Measurements from ENCODE around the gene TRPV3.

Gene TRPV3

GRCh38 chr17:3573246-3574100, 15.9 kb upstream of the TRPV3 start:
- Histone ChIP-seq H3K79me2 (ENCODE audit: low read length) (no peaks in the 10 kb centered on the region), H3K4me3 (ENCODE audit: low read length) (no peak overlapping the region), H4K20me1 (ENCODE audit: insufficient read depth, low read length) (no peaks in the 10 kb centered on the region), H3K4me1 (ENCODE audit: low read length) (no peaks in the 10 kb centered on the region), H3K9ac (ENCODE audit: low read length) (no peak overlapping the region), H3K27me3 (ENCODE audit: low read depth, low read length) (no peaks in the 10 kb centered on the region), H3K9me3 (ENCODE audit: insufficient read depth, low read length) (no peaks in the 10 kb centered on the region), H3K27ac (ENCODE audit: low read length) (no peak overlapping the region), H2AFZ (ENCODE audit: low read depth, low read length) (no peak overlapping the region), H3K4me2 (ENCODE audit: low read length) (no peak overlapping the region), H3K36me3 (replicated peaks; ENCODE audit: low read depth, low read length) (no peaks in the 10 kb centered on the region)
- no peak for TF ChIP-seq CTCF (IDR thresholded peaks at IDR 0.05; ENCODE audit: low read depth, low read length)
- no peak for TF ChIP-seq EZH2phosphoT487 (IDR thresholded peaks at IDR 0.05; ENCODE audit: low read depth)

GRCh38 chr17:3572231-3572630, 14.6 kb upstream of the TRPV3 start:
- Histone ChIP-seq H3K4me1 (ENCODE audit: low read length) (no peaks in the 10 kb centered on the region), H3K4me2 (ENCODE audit: low read length) (no peak overlapping the region), H3K4me3 (ENCODE audit: low read length) (no peak overlapping the region), H3K27me3 (ENCODE audit: low read depth, low read length) (no peaks in the 10 kb centered on the region), H3K27ac (ENCODE audit: low read length) (no peak overlapping the region), H3K9me3 (ENCODE audit: insufficient read depth, low read length) (no peaks in the 10 kb centered on the region), H4K20me1 (ENCODE audit: insufficient read depth, low read length) (no peaks in the 10 kb centered on the region), H3K36me3 (replicated peaks; ENCODE audit: low read depth, low read length) (no peaks in the 10 kb centered on the region), H3K79me2 (ENCODE audit: low read length) (no peaks in the 10 kb centered on the region), H2AFZ (ENCODE audit: low read depth, low read length) (no peak overlapping the region), H3K9ac (ENCODE audit: low read length) (no peak overlapping the region)
- TF ChIP-seq CTCF (IDR thresholded peaks at IDR 0.05; ENCODE audit: low read depth, low read length) (no peak), EZH2phosphoT487 (IDR thresholded peaks at IDR 0.05; ENCODE audit: low read depth) (no peak)

GRCh38 chr17:3571043-3571900, 13.7 kb upstream of the TRPV3 start:
- Histone ChIP-seq H3K79me2 (ENCODE audit: low read length) (no peaks in the 10 kb centered on the region), H3K4me2 (ENCODE audit: low read length) (no peak overlapping the region), H4K20me1 (ENCODE audit: insufficient read depth, low read length) (no peaks in the 10 kb centered on the region), H3K4me3 (ENCODE audit: low read length) (no peak overlapping the region), H3K4me1 (ENCODE audit: low read length) (no peaks in the 10 kb centered on the region), H2AFZ (ENCODE audit: low read depth, low read length) (no peak overlapping the region), H3K9ac (ENCODE audit: low read length) (no peak overlapping the region), H3K27ac (ENCODE audit: low read length) (no peak overlapping the region), H3K27me3 (ENCODE audit: low read depth, low read length) (no peaks in the 10 kb centered on the region), H3K9me3 (ENCODE audit: insufficient read depth, low read length) (no peaks in the 10 kb centered on the region), H3K36me3 (replicated peaks; ENCODE audit: low read depth, low read length) (no peaks in the 10 kb centered on the region)
- TF ChIP-seq EZH2phosphoT487 (IDR thresholded peaks at IDR 0.05; ENCODE audit: low read depth), result no peak
- TF ChIP-seq CTCF (IDR thresholded peaks at IDR 0.05; ENCODE audit: low read depth, low read length), result no peak

GRCh38 chr17:3569534-3570137, 12.0 kb upstream of the TRPV3 start:
- no peaks in the 10 kb centered on the region for H3K27me3 ChIP-seq (ENCODE audit: low read depth, low read length)
- H3K4me1 ChIP-seq (ENCODE audit: low read length), result no peaks in the 10 kb centered on the region
- no peaks in the 10 kb centered on the region for H3K36me3 ChIP-seq (replicated peaks; ENCODE audit: low read depth, low read length)
- H3K9ac ChIP-seq (ENCODE audit: low read length), result no peak overlapping the region
- H4K20me1 ChIP-seq (ENCODE audit: insufficient read depth, low read length), result no peaks in the 10 kb centered on the region
- no peak overlapping the region for H3K4me3 ChIP-seq (ENCODE audit: low read length)
- no peaks in the 10 kb centered on the region for H3K79me2 ChIP-seq (ENCODE audit: low read length)
- H3K9me3 ChIP-seq (ENCODE audit: insufficient read depth, low read length), result no peaks in the 10 kb centered on the region
- no peak overlapping the region for H3K4me2 ChIP-seq (ENCODE audit: low read length)
- H2AFZ ChIP-seq (ENCODE audit: low read depth, low read length), result no peak overlapping the region
- TF ChIP-seq CTCF (IDR thresholded peaks at IDR 0.05; ENCODE audit: low read depth, low read length) (no peak), EZH2phosphoT487 (IDR thresholded peaks at IDR 0.05; ENCODE audit: low read depth) (no peak)
- no peak overlapping the region for H3K27ac ChIP-seq (ENCODE audit: low read length)

Data from OCI-LY3 (cell line).